Measurements from ENCODE around the gene CEP128.

The CEP128 gene

GRCh38 chr14:80776657-80777056 is 164.9 kb downstream of the CEP128 start:
- no peak for TF ChIP-seq CTCF (IDR thresholded peaks at IDR 0.05; ENCODE audit: low read depth, low read length, missing control alignments)
- DNase-seq (ENCODE audit: low read depth): no peak
- in situ Hi-C loops (cut with HindIII; ENCODE audit: low sequenced_read_pairs): no loop called here

GRCh38 chr14:80776186-80776585 is 165.4 kb downstream of the CEP128 start:
- TF ChIP-seq CTCF (IDR thresholded peaks at IDR 0.05; ENCODE audit: low read depth, low read length, missing control alignments): no peak
- no peak overlapping the region for H3K4me3 ChIP-seq (ENCODE audit: low read depth, low read length)
- no peak for DNase-seq (ENCODE audit: low read depth)
- in situ Hi-C loops (cut with HindIII; ENCODE audit: low sequenced_read_pairs): no loop called here

More at GRCh38 chr14:80776657-80777056, 164.9 kb downstream of the CEP128 start:
- no peak overlapping the region for H3K4me3 ChIP-seq (ENCODE audit: low read depth, low read length)

- no peak for TF ChIP-seq CTCF (IDR thresholded peaks at IDR 0.05; ENCODE audit: low read depth, low read length, missing control alignments)
- in situ Hi-C loops (cut with HindIII; ENCODE audit: low sequenced_read_pairs): no loop called here
- DNase-seq (ENCODE audit: low read depth): no peak
- H3K4me3 ChIP-seq (ENCODE audit: low read depth, low read length): no peak overlapping the region
These were observed 169.0 kb downstream of the CEP128 start for GRCh38 chr14:80772504-80772903.

GRCh38 chr14:80771201-80771600 is 170.3 kb downstream of the CEP128 start:
- TF ChIP-seq CTCF (IDR thresholded peaks at IDR 0.05; ENCODE audit: low read depth, low read length, missing control alignments): no peak
- H3K4me3 ChIP-seq (ENCODE audit: low read depth, low read length): no peak overlapping the region
- DNase-seq (ENCODE audit: low read depth): no peak
- in situ Hi-C loops (cut with HindIII; ENCODE audit: low sequenced_read_pairs): no loop called here

GRCh38 chr14:80770114-80770908 is 171.2 kb downstream of the CEP128 start:
- DNase-seq (ENCODE audit: low read depth): no peak
- H3K4me3 ChIP-seq (ENCODE audit: low read depth, low read length): no peak overlapping the region
- no peak for TF ChIP-seq CTCF (IDR thresholded peaks at IDR 0.05; ENCODE audit: low read depth, low read length, missing control alignments)
- in situ Hi-C loops (cut with HindIII; ENCODE audit: low sequenced_read_pairs): no loop called here

- H3K4me3 ChIP-seq (ENCODE audit: low read depth, low read length): no peak overlapping the region
- no peak for DNase-seq (ENCODE audit: low read depth)
- TF ChIP-seq CTCF (IDR thresholded peaks at IDR 0.05; ENCODE audit: low read depth, low read length, missing control alignments): no peak
- in situ Hi-C loops (cut with HindIII; ENCODE audit: low sequenced_read_pairs): loop anchor here (5.0 kb wide), 1 partner anchor 36 kb away; no protein-coding TSS in a partner anchor
These were observed 172.9 kb downstream of the CEP128 start for GRCh38 chr14:80768646-80769045.

Measured in astrocyte of the cerebellum (primary cell).